Activated CD8-positive, alpha-beta T cell treated with anti-CD3 and anti-CD28 coated beads for 36 hours (primary cell): ENCODE data around the gene TMEM234. TPM values are rescaled to one million over a fixed set of nuclear protein-coding genes. Genes with fewer than 3 reads are reported as not detected.
A peak's percentile ranks its signal among the peaks of the same experiment; 100 is the strongest.

ENCODE experiments used
- ATAC-seq: fragments of 200-7000 bp; cut with Tn5 transposase; one replicate; pipeline ENCODE4 v1.10.0; 2021; ENCODE audit warnings: mild to moderate bottlenecking, moderate library complexity
- CTCF ChIA-PET: fragments of 350-600 bp; sonication (Branson Sonifier 250); formaldehyde crosslinking; loops from one replicate; lab custom pipeline; 2021; ENCODE audit warnings: antibody characterized with exemption; lab: Charles Lee
- POLR2A ChIA-PET: fragments of 350-600 bp; sonication (Branson Sonifier 250); formaldehyde crosslinking; loops from one replicate; lab custom pipeline; 2021; ENCODE audit warnings: antibody characterized with exemption; lab: Charles Lee
- DNase-seq: peaks from one replicate; pipeline ENCODE4 v3.0.0-alpha.2; 2020
- H3K27ac Mint-ChIP-seq: one replicate; pipeline ENCODE4 v1.8.0; 2021; ENCODE audit warnings: mild to moderate bottlenecking, mixed read lengths
- H3K27me3 Mint-ChIP-seq: one replicate; pipeline ENCODE4 v1.8.0; 2021; ENCODE audit warnings: mixed read lengths
- H3K36me3 Mint-ChIP-seq: one replicate; pipeline ENCODE4 v1.8.0; 2021; ENCODE audit warnings: low read depth, mixed read lengths
- H3K4me1 Mint-ChIP-seq: one replicate; pipeline ENCODE4 v1.8.0; 2021; ENCODE audit warnings: low read depth, mixed read lengths
- H3K4me3 Mint-ChIP-seq: one replicate; pipeline ENCODE4 v1.8.0; 2021; ENCODE audit warnings: mild to moderate bottlenecking, moderate library complexity, mixed read lengths
- H3K9me3 Mint-ChIP-seq: one replicate; pipeline ENCODE4 v1.8.0; 2021; ENCODE audit warnings: mixed read lengths
- CTCF ChIP-seq: fragments of 200-600 bp; IDR thresholded peaks from one replicate; pipeline ENCODE4 v1.8.0; 2022; ENCODE audit warnings: antibody characterized with exemption, mild to moderate bottlenecking
- intact Hi-C: fragments of 100-400 bp; cut with micrococcal nuclease; formaldehyde crosslinking; loops from one replicate; pipeline ENCODE4 v1.10.0; 2022
- total RNA-seq, 2 experiments: library from RNA; stranded (reverse); gene quantifications; one replicate each; pipeline ENCODE4 v1.2.3, GENCODE V29; 2021

Gene TMEM234
- total RNA-seq, 2 experiments from 2014 or later: 6.9 to 7.7 TPM

- Mint-ChIP-seq H3K36me3 (peaks cover 18% of the 10 kb centered on the region), H3K27me3 (no peaks in the 10 kb centered on the region), H3K4me3 (peak overlapping the region; percentile 90), H3K27ac (no peak overlapping the region), H3K9me3 (no peaks in the 10 kb centered on the region), H3K4me1 (peaks cover 30% of the 10 kb centered on the region)
- ChIA-PET CTCF (interaction anchor here (1.2 to 8.1 kb wide), 3 partner anchors 11 to 43 kb away, joined by 6 to 44 read pairs (median 7); no protein-coding TSS in a partner anchor), POLR2A (interaction anchor here (1.0 to 4.1 kb wide), 8 partner anchors 8 to 141 kb away, joined by 3 to 35 read pairs (median 6); partner anchors contain the start of gene LCK)
- ATAC-seq (no peak), DNase-seq (no peak)
- no peak for TF ChIP-seq CTCF
- intact Hi-C loops: no loop called here
Observed at GRCh38 chr1:32204943-32205361, 17.2 kb downstream of the TMEM234 start.

- Mint-ChIP-seq H3K4me3 (peak overlapping the region; percentile 80), H3K9me3 (no peaks in the 10 kb centered on the region), H3K27me3 (no peaks in the 10 kb centered on the region), H3K27ac (peak overlapping the region; percentile 91), H3K36me3 (peaks cover 18% of the 10 kb centered on the region), H3K4me1 (peaks cover 51% of the 10 kb centered on the region)
- DNase-seq (peak; percentile 94), ATAC-seq (peak; percentile 66)
- intact Hi-C loops: no loop called here
- CTCF ChIA-PET: interaction anchor here (0.7 to 8.1 kb wide), 8 partner anchors 9 to 412 kb away, joined by 3 to 44 read pairs (median 6); partner anchors contain the start of gene FAM167B
- TF ChIP-seq CTCF: no peak
- POLR2A ChIA-PET: interaction anchor here (0.6 to 11.9 kb wide), 19 partner anchors 8 to 193 kb away, joined by 3 to 141 read pairs (median 4); partner anchors contain the start of genes BSDC1, KPNA6, LCK and TXLNA
Observed at GRCh38 chr1:32201011-32201855, 20.9 kb downstream of the TMEM234 start.

- no peaks in the 10 kb centered on the region for H3K9me3 Mint-ChIP-seq
- no peaks in the 10 kb centered on the region for H3K27me3 Mint-ChIP-seq
- intact Hi-C loops: no loop called here
- ATAC-seq (peak; percentile 48), DNase-seq (peak; percentile 80)
- peaks cover 21% of the 10 kb centered on the region for H3K36me3 Mint-ChIP-seq
- CTCF ChIA-PET: interaction anchor here (0.7 to 8.1 kb wide), 6 partner anchors 12 to 411 kb away, joined by 3 to 44 read pairs (median 5); partner anchors contain the start of gene FAM167B
- peaks cover 57% of the 10 kb centered on the region for H3K4me1 Mint-ChIP-seq
- POLR2A ChIA-PET: interaction anchor here (0.6 to 11.9 kb wide), 16 partner anchors 9 to 194 kb away, joined by 3 to 141 read pairs (median 4); partner anchors contain the start of genes BSDC1, HDAC1, LCK and MARCKSL1
- peak within 1 kb of the TSS; percentile 91 for H3K27ac Mint-ChIP-seq
- H3K4me3 Mint-ChIP-seq: peak within 1 kb of the TSS; percentile 80
- TF ChIP-seq CTCF: no peak
Observed at GRCh38 chr1:32200226-32201010, 21.7 kb downstream of the TMEM234 start, which contains the start of gene CCDC28B. CCDC28B (plus strand) TSS chr1:32200595; CDS start chr1:32201936, 1,341 bp downstream.

- peaks cover 63% of the 10 kb centered on the region for H3K4me1 Mint-ChIP-seq
- H3K27me3 Mint-ChIP-seq: no peaks in the 10 kb centered on the region
- ATAC-seq (no peak), DNase-seq (no peak)
- no peak for TF ChIP-seq CTCF
- H3K9me3 Mint-ChIP-seq: no peaks in the 10 kb centered on the region
- peak overlapping the region; percentile 80 for H3K4me3 Mint-ChIP-seq
- intact Hi-C loops: no loop called here
- H3K36me3 Mint-ChIP-seq: peaks cover 25% of the 10 kb centered on the region
- ChIA-PET CTCF (interaction anchor here (1.5 to 2.0 kb wide), 3 partner anchors 48 to 410 kb away, joined by 4 to 7 read pairs (median 6); partner anchors contain the start of gene FAM167B), POLR2A (interaction anchor here (0.6 to 11.9 kb wide), 8 partner anchors 7 to 136 kb away, joined by 3 to 141 read pairs (median 6); partner anchors contain the start of genes HDAC1, IQCC, LCK and MARCKSL1)
- H3K27ac Mint-ChIP-seq: peak overlapping the region; percentile 91
Observed at GRCh38 chr1:32199717-32200072, 22.5 kb downstream of the TMEM234 start.
